CD4-positive, alpha-beta T cell (primary cell): ENCODE results near the gene OR6J1. TPM values are rescaled to one million over a fixed set of nuclear protein-coding genes. Genes with fewer than 3 reads are reported as not detected.

Source experiments
- ATAC-seq: fragments of 200-7000 bp; cut with Tn5 transposase; one replicate; pipeline ENCODE4 v1.10.0; 2022; ENCODE audit warnings: mild to moderate bottlenecking; ENCODE audit not compliant: poor library complexity
- CTCF ChIA-PET: fragments of 350-600 bp; sonication (Branson Sonifier 250); formaldehyde crosslinking; loops from one replicate; lab custom pipeline; 2021; ENCODE audit warnings: antibody characterized with exemption, inconsistent platforms; lab: Charles Lee
- POLR2A ChIA-PET: fragments of 350-600 bp; sonication (Branson Sonifier 250); formaldehyde crosslinking; loops from one replicate; lab custom pipeline; 2021; ENCODE audit warnings: antibody characterized with exemption, inconsistent platforms; lab: Charles Lee
- DNase-seq, 14 experiments: peaks; one replicate each; pipeline ENCODE4 v3.0.0-alpha.2; 2013 to 2020; ENCODE audit warnings: mixed read lengths in 2 of 14
- H3K27ac ChIP-seq, 2 donors: one replicate each; pipeline versions ENCODE4 v1.5.1 to v1.7.0; 2013; ENCODE audit warnings: low read length in 2 of 2, low read depth in 1 of 2, mild to moderate bottlenecking in 1 of 2
- H3K27me3 ChIP-seq, 2 experiments: 1 replicate in 1 of 2; 2 replicates in 1 of 2; pipeline versions ENCODE4 v1.6.1 to v1.7.0; 2013; ENCODE audit warnings: low read length in 2 of 2, control low read depth in 1 of 2, mild to moderate bottlenecking in 1 of 2, moderate library complexity in 1 of 2; ENCODE audit not compliant: insufficient read depth in 2 of 2, control insufficient read depth in 1 of 2
- H3K36me3 ChIP-seq: one replicate; pipeline ENCODE4 v1.6.1; 2013; ENCODE audit warnings: low read length, control low read depth; ENCODE audit not compliant: insufficient read depth
- H3K4me1 ChIP-seq: one replicate; pipeline ENCODE4 v1.6.1; 2013; ENCODE audit warnings: low read length, control low read depth; ENCODE audit not compliant: insufficient read depth
- H3K4me3 ChIP-seq: one replicate; pipeline ENCODE4 v1.5.1; 2013; ENCODE audit warnings: mild to moderate bottlenecking, low read length, moderate library complexity
- H3K9me3 ChIP-seq, 2 experiments: 1 replicate in 1 of 2; 2 replicates in 1 of 2; pipeline versions ENCODE4 v1.6.1 to v1.7.0; 2013; ENCODE audit warnings: low read length in 2 of 2, mild to moderate bottlenecking in 2 of 2, control low read depth in 1 of 2, moderate library complexity in 1 of 2; ENCODE audit not compliant: control insufficient read depth in 1 of 2, insufficient read depth in 1 of 2
- H3K27ac Mint-ChIP-seq: one replicate; pipeline ENCODE4 v1.8.0; 2020; ENCODE audit warnings: mixed read lengths
- H3K27me3 Mint-ChIP-seq: one replicate; pipeline ENCODE4 v1.8.0; 2021; ENCODE audit warnings: mixed read lengths
- H3K36me3 Mint-ChIP-seq: one replicate; pipeline ENCODE4 v1.8.0; 2021; ENCODE audit warnings: low read depth, mixed read lengths
- H3K4me1 Mint-ChIP-seq: one replicate; pipeline ENCODE4 v1.8.0; 2021; ENCODE audit warnings: low read depth, mixed read lengths
- H3K4me3 Mint-ChIP-seq: one replicate; pipeline ENCODE4 v1.8.0; 2020; ENCODE audit warnings: mild to moderate bottlenecking, mixed read lengths
- H3K9me3 Mint-ChIP-seq: one replicate; pipeline ENCODE4 v1.8.0; 2020; ENCODE audit warnings: mixed read lengths
- CTCF ChIP-seq: fragments of 200-600 bp; IDR thresholded peaks from one replicate; pipeline ENCODE4 v1.8.0; 2022; ENCODE audit warnings: antibody characterized with exemption, mild to moderate bottlenecking
- intact Hi-C, 2 experiments: fragments of 100-400 bp; cut with DNase I in 1 of 2; cut with micrococcal nuclease in 1 of 2; formaldehyde crosslinking; loops; one replicate each; pipeline versions ENCODE4 v1.15.1 to v1.9.0; 2023 to 2025; cut with DNase I, micrococcal nuclease
- polyA plus RNA-seq, 2 donors: library from polyadenylated mRNA; unstranded; fragments of 120-200 nt; gene quantifications; one replicate each; pipeline ENCODE4 v1.2.1, GENCODE V29; 2013
- total RNA-seq, 174 experiments: library from RNA in 2 of 174; stranded (reverse) in 2 of 174; gene quantifications; one replicate each; pipeline ENCODE4 v1.2.3 and lab custom pipeline; 2021 to 2026

The OR6J1 gene
- total RNA-seq (not detected), total RNA-seq (lab: John Stamatoyannopoulos, UW) (0 to 0.14 (median 0) reads per million in 172 experiments)
- polyA plus RNA-seq (2013, experiment 1 of 2), result not detected
- polyA plus RNA-seq (2013, experiment 2 of 2), result 0.01 TPM

GRCh38 chr14:22644305-22644635 lies at the start of gene OR6J1:
Gene OR6J1 (minus strand): TSS chr14:22644352. CDS start chr14:22634811, 9,541 bp downstream.
- Mint-ChIP-seq H3K36me3 (no peaks in the 10 kb centered on the region), H3K27ac (no peak within 1 kb of the TSS), H3K4me3 (no peak within 1 kb of the TSS), H3K27me3 (no peaks in the 10 kb centered on the region), H3K4me1 (no peaks in the 10 kb centered on the region), H3K9me3 (no peaks in the 10 kb centered on the region)
- Histone ChIP-seq H3K27ac (no peak within 1 kb of the TSS), H3K4me3 (no peak within 1 kb of the TSS), H3K36me3 (no peaks in the 10 kb centered on the region), H3K4me1 (peaks cover 2% of the 10 kb centered on the region), H3K9me3 (no peaks in the 10 kb centered on the region), H3K27me3 (no peaks in the 10 kb centered on the region)
- no peak for DNase-seq
- ChIA-PET CTCF (interaction anchor here (1.5 kb wide), 1 partner anchor 74 kb away, joined by 9 read pairs; no protein-coding TSS in a partner anchor), POLR2A (no interaction called here)
- no peak for ATAC-seq
- intact Hi-C loops, result loop anchor here in 1 of 2 experiments (1.0 kb wide), 1 partner anchor 74 kb away; no protein-coding TSS in a partner anchor
- no peak for TF ChIP-seq CTCF

GRCh38 chr14:22692194-22692593 lies 48.0 kb upstream of the OR6J1 start:
- H3K27ac ChIP-seq, result no peak overlapping the region
- POLR2A ChIA-PET, result no interaction called here
- H3K27ac Mint-ChIP-seq, result no peak overlapping the region
- H3K4me1 Mint-ChIP-seq, result no peaks in the 10 kb centered on the region
- no peaks in the 10 kb centered on the region for H3K36me3 Mint-ChIP-seq
- no peak for ATAC-seq
- H3K9me3 Mint-ChIP-seq, result peaks cover 16% of the 10 kb centered on the region
- peaks cover 0 to 3% of the 10 kb centered on the region in 2 experiments for H3K9me3 ChIP-seq
- no peak overlapping the region for H3K4me3 ChIP-seq
- CTCF ChIA-PET, result no interaction called here
- DNase-seq, result no peak
- intact Hi-C loops, result no loop called here
- no peaks in the 10 kb centered on the region for H3K36me3 ChIP-seq
- H3K4me3 Mint-ChIP-seq, result no peak overlapping the region
- H3K27me3 ChIP-seq, result peaks cover 9 to 17% of the 10 kb centered on the region in 2 experiments
- H3K4me1 ChIP-seq, result no peaks in the 10 kb centered on the region
- no peak for TF ChIP-seq CTCF
- H3K27me3 Mint-ChIP-seq, result peaks cover 57% of the 10 kb centered on the region

- ChIA-PET CTCF (no interaction called here), POLR2A (no interaction called here)
- DNase-seq (no peak), ATAC-seq (no peak)
- Mint-ChIP-seq H3K4me3 (no peak overlapping the region), H3K4me1 (no peaks in the 10 kb centered on the region), H3K36me3 (no peaks in the 10 kb centered on the region), H3K9me3 (peaks cover 18% of the 10 kb centered on the region), H3K27ac (no peak overlapping the region), H3K27me3 (peaks cover 58% of the 10 kb centered on the region)
- no peak for TF ChIP-seq CTCF
- Histone ChIP-seq H3K27me3 (peaks cover 7 to 17% of the 10 kb centered on the region in 2 experiments), H3K36me3 (no peaks in the 10 kb centered on the region), H3K27ac (no peak overlapping the region), H3K4me1 (no peaks in the 10 kb centered on the region), H3K9me3 (peaks cover 0 to 3% of the 10 kb centered on the region in 2 experiments), H3K4me3 (no peak overlapping the region)
- intact Hi-C loops, result no loop called here
Measured at GRCh38 chr14:22691171-22691570, 47.0 kb upstream of the OR6J1 start.
